ENCODE measurements around the gene MAD2L1BP. TPM values are rescaled to one million over a fixed set of nuclear protein-coding genes. Genes with fewer than 3 reads are reported as not detected.

MAD2L1BP gene
- total and polyA plus RNA-seq, 2 of the 4 experiments (the other 2 are of a cell fraction) = 28.1 to 50.2 TPM

Other genes starting within 250 kb of the MAD2L1BP start
- gene ABCC10, start 208.3 kb upstream of the MAD2L1BP start, total RNA-seq (2012; rRNA removed) = 4.7 and 7.0 TPM in 2 replicates
- 26.3 and 28.0 TPM in 2 replicates for gene ABCC10, start 208.3 kb upstream of the MAD2L1BP start, polyA plus RNA-seq (2012; rRNA removed)
- gene DLK2, start 180.3 kb upstream of the MAD2L1BP start, total RNA-seq (2012; rRNA removed) = 0.90 and 1.1 TPM in 2 replicates
- gene DLK2, start 180.3 kb upstream of the MAD2L1BP start, polyA plus RNA-seq (2012; rRNA removed) = 2.8 and 3.0 TPM in 2 replicates
- gene TJAP1, start 158.3 kb upstream of the MAD2L1BP start, total RNA-seq (2012; rRNA removed) = 12.2 and 12.5 TPM in 2 replicates
- gene TJAP1, start 158.3 kb upstream of the MAD2L1BP start, polyA plus RNA-seq (2012; rRNA removed) = 34.2 and 35.8 TPM in 2 replicates
- gene LRRC73, start 125.5 kb upstream of the MAD2L1BP start, total RNA-seq (2012; rRNA removed) = under 0.01 TPM in 2 replicates
- 0.23 and 0.31 TPM in 2 replicates for gene LRRC73, start 125.5 kb upstream of the MAD2L1BP start, polyA plus RNA-seq (2012; rRNA removed)
- gene YIPF3, start 118.9 kb upstream of the MAD2L1BP start, total RNA-seq (2012; rRNA removed) = 114 and 120 TPM in 2 replicates
- 193 and 207 TPM in 2 replicates for gene YIPF3, start 118.9 kb upstream of the MAD2L1BP start, polyA plus RNA-seq (2012; rRNA removed)
- gene POLR1C, start 118.8 kb upstream of the MAD2L1BP start, total RNA-seq (2012; rRNA removed) = 69.4 and 72.6 TPM in 2 replicates
- gene POLR1C, start 118.8 kb upstream of the MAD2L1BP start, polyA plus RNA-seq (2012; rRNA removed) = 46.1 and 48.4 TPM in 2 replicates
- gene XPO5, start 59.8 kb upstream of the MAD2L1BP start, total RNA-seq (2012; rRNA removed) = 30.0 and 30.1 TPM in 2 replicates
- gene XPO5, start 59.8 kb upstream of the MAD2L1BP start, polyA plus RNA-seq (2012; rRNA removed) = 27.3 and 29.0 TPM in 2 replicates
- gene POLH, start 59.7 kb upstream of the MAD2L1BP start, total RNA-seq (2012; rRNA removed) = 25.8 and 26.0 TPM in 2 replicates
- 13.1 and 13.3 TPM in 2 replicates for gene POLH, start 59.7 kb upstream of the MAD2L1BP start, polyA plus RNA-seq (2012; rRNA removed)
- 34.2 and 38.4 TPM in 2 replicates for gene GTPBP2, start 6.6 kb upstream of the MAD2L1BP start, total RNA-seq (2012; rRNA removed)
- gene GTPBP2, start 6.6 kb upstream of the MAD2L1BP start, polyA plus RNA-seq (2012; rRNA removed) = 79.7 and 86.6 TPM in 2 replicates
- under 0.01 and 0.18 TPM in 2 replicates for gene RSPH9, start 9.2 kb downstream of the MAD2L1BP start, total RNA-seq (2012; rRNA removed)
- 0.21 and 0.24 TPM in 2 replicates for gene RSPH9, start 9.2 kb downstream of the MAD2L1BP start, polyA plus RNA-seq (2012; rRNA removed)
- gene MRPS18A, start 52.0 kb downstream of the MAD2L1BP start, total RNA-seq (2012; rRNA removed) = 43.0 and 47.0 TPM in 2 replicates
- gene MRPS18A, start 52.0 kb downstream of the MAD2L1BP start, polyA plus RNA-seq (2012; rRNA removed) = 56.6 and 56.8 TPM in 2 replicates
- 156 and 190 TPM in 2 replicates for gene VEGFA, start 134.4 kb downstream of the MAD2L1BP start, total RNA-seq (2012; rRNA removed)
- 211 and 234 TPM in 2 replicates for gene VEGFA, start 134.4 kb downstream of the MAD2L1BP start, polyA plus RNA-seq (2012; rRNA removed)

Measured in IMR-90 (cell line).